Measurements from ENCODE around the gene TBC1D24. TPM values are rescaled to one million over a fixed set of nuclear protein-coding genes. Genes with fewer than 3 reads are reported as not detected.

TBC1D24 gene
- polyA plus RNA-seq, 1 donor (not counting 4 experiments of a cell fraction or from before 2014, with no cell fraction given) = 3.0 TPM

DNA sequence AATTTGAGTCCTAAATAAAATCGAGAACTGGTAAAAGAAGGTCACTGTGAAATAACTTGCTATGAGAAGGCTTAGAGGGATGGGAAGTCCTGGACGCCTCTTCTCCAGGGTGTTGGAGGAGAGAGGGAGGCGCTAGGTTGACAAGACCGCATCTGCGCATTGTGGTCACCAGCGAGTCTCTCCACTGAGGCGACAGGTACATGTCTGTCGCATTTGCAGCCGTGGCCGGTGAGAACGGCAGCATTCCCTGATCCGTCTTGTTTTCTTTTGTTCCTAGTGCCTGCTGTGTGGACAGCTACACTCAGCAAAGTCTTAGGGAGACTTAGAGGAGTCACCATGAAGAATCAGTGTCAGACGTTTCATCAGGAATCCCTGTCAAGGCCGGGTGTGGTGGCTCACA is 30.8 kb downstream of the TBC1D24 start:
- dilution Hi-C loops (cut with MboI; ENCODE audit: extremely low pct_ligation_motif_present, low sequenced_read_pairs) = no loop called here
- no peak overlapping the region for H2AFZ ChIP-seq (ENCODE audit: control insufficient read depth, low read length)
- no peaks in the 10 kb centered on the region for H3K27me3 ChIP-seq (ENCODE audit: control insufficient read depth, extremely low read depth, insufficient read depth, low read length)
- FAIRE-seq (no peak), DNase-seq (ENCODE audit: low read depth, low spot score) (no peak)
- no peak overlapping the region for H3K9ac ChIP-seq (ENCODE audit: control insufficient read depth, extremely low read depth, insufficient read depth, low read length)
- no peaks in the 10 kb centered on the region for H3K79me2 ChIP-seq (ENCODE audit: control insufficient read depth, insufficient read depth, low read length)
- H3K4me1 ChIP-seq (ENCODE audit: control insufficient read depth, extremely low read depth, insufficient read depth, low read length) = no peaks in the 10 kb centered on the region
- no peak overlapping the region for H3K4me3 ChIP-seq (ENCODE audit: control insufficient read depth in 2 of 3, extremely low read depth in 1 of 3, insufficient read depth in 2 of 3, low read depth in 1 of 3, low read length in 3 of 3)
- H4K20me1 ChIP-seq (ENCODE audit: control insufficient read depth, extremely low read depth, insufficient read depth, low read length) = peaks cover 3% of the 10 kb centered on the region
- H3K27ac ChIP-seq (ENCODE audit: control insufficient read depth, insufficient read depth, low read length) = no peak overlapping the region
- H3K9me1 ChIP-seq (ENCODE audit: control insufficient read depth, extremely low read depth, insufficient read depth, low read length) = no peaks in the 10 kb centered on the region
- TF ChIP-seq EZH2 (IDR thresholded peaks at IDR 0.05; ENCODE audit: low read length) (no peak), CTCF (optimal IDR thresholded peaks at IDR 0.05 in 1 of 3, IDR thresholded peaks at IDR 0.05 in 1 of 3, conservative IDR thresholded peaks at IDR 0.05 in 1 of 3; ENCODE audit: extremely low read depth in 1 of 3, insufficient read depth in 2 of 3, low read length in 3 of 3) (no peak)
- H3K9me3 ChIP-seq (ENCODE audit: control insufficient read depth, low read depth, low read length) = no peaks in the 10 kb centered on the region
- no peaks in the 10 kb centered on the region for H3K36me3 ChIP-seq (ENCODE audit: control insufficient read depth in 2 of 2, extremely low read depth in 1 of 2, insufficient read depth in 2 of 2, low read length in 2 of 2)
- H3K4me2 ChIP-seq (ENCODE audit: control insufficient read depth, extremely low read depth, insufficient read depth, low read depth, low read length) = no peak overlapping the region

GRCh38 chr16:2507052-2507659 is 32.2 kb downstream of the TBC1D24 start:
- Histone ChIP-seq H4K20me1 (ENCODE audit: control insufficient read depth, extremely low read depth, insufficient read depth, low read length) (no peaks in the 10 kb centered on the region), H3K9me1 (ENCODE audit: control insufficient read depth, extremely low read depth, insufficient read depth, low read length) (no peaks in the 10 kb centered on the region), H3K79me2 (ENCODE audit: control insufficient read depth, insufficient read depth, low read length) (no peaks in the 10 kb centered on the region), H3K4me2 (ENCODE audit: control insufficient read depth, extremely low read depth, insufficient read depth, low read depth, low read length) (no peak overlapping the region), H3K27ac (ENCODE audit: control insufficient read depth, insufficient read depth, low read length) (no peak overlapping the region), H3K9me3 (ENCODE audit: control insufficient read depth, low read depth, low read length) (no peaks in the 10 kb centered on the region), H3K36me3 (ENCODE audit: control insufficient read depth in 2 of 2, extremely low read depth in 1 of 2, insufficient read depth in 2 of 2, low read length in 2 of 2) (no peaks in the 10 kb centered on the region), H3K27me3 (ENCODE audit: control insufficient read depth, extremely low read depth, insufficient read depth, low read length) (no peaks in the 10 kb centered on the region), H3K4me1 (ENCODE audit: control insufficient read depth, extremely low read depth, insufficient read depth, low read length) (no peaks in the 10 kb centered on the region), H3K4me3 (ENCODE audit: control insufficient read depth in 2 of 3, extremely low read depth in 1 of 3, insufficient read depth in 2 of 3, low read depth in 1 of 3, low read length in 3 of 3) (no peak overlapping the region), H2AFZ (ENCODE audit: control insufficient read depth, low read length) (no peak overlapping the region), H3K9ac (ENCODE audit: control insufficient read depth, extremely low read depth, insufficient read depth, low read length) (no peak overlapping the region)
- dilution Hi-C loops (cut with MboI; ENCODE audit: extremely low pct_ligation_motif_present, low sequenced_read_pairs) = no loop called here
- DNase-seq (ENCODE audit: low read depth, low spot score) (no peak), FAIRE-seq (no peak)
- no peak for TF ChIP-seq CTCF (optimal IDR thresholded peaks at IDR 0.05 in 1 of 3, IDR thresholded peaks at IDR 0.05 in 1 of 3, conservative IDR thresholded peaks at IDR 0.05 in 1 of 3; ENCODE audit: extremely low read depth in 1 of 3, insufficient read depth in 2 of 3, low read length in 3 of 3)
- no peak for TF ChIP-seq EZH2 (IDR thresholded peaks at IDR 0.05; ENCODE audit: low read length)
